HepG2 (cell line): ENCODE data around the gene DSCAM. TPM values are rescaled to one million over a fixed set of nuclear protein-coding genes. Genes with fewer than 3 reads are reported as not detected.

Experiments used
- ATAC-seq: fragments of 200-7000 bp; cut with Tn5 transposase; 3 replicates; pipeline ENCODE4 v1.9.1; 2020; ENCODE audit warnings: mild to moderate bottlenecking, moderate library complexity
- BruUV-seq: library from RNA; stranded (reverse); fragments of 400-500 nt; replicated peaks from 2 replicates; lab custom pipeline; 2021; lab: Mats Ljungman, UMichigan
- CTCF ChIA-PET: fragments of 300-600 bp; formaldehyde crosslinking; extraction: SDS; loops from one replicate; lab custom pipeline; 2021; ENCODE audit warnings: low total read pairs, inconsistent platforms, low intra/inter-chr PET ratio; lab: Yijun Ruan, JAX
- POLR2A ChIA-PET: fragments of 350-600 bp; sonication (Branson Sonifier 250); formaldehyde crosslinking; loops from one replicate; lab custom pipeline; 2020; ENCODE audit warnings: antibody characterized with exemption, inconsistent platforms; lab: Yijun Ruan, JAX
- DNase-seq: peaks from one replicate; pipeline ENCODE4 v3.0.0-alpha.2; 2015; ENCODE audit warnings: low spot score
- FAIRE-seq: peaks from 3 replicates; lab custom pipeline; 2011; peaks lifted over from hg19 to GRCh38; lab: Jason Lieb, UNC
- H2AFZ ChIP-seq: one replicate; pipeline ENCODE4 v1.6.1; 2011; ENCODE audit warnings: low read length, inconsistent platforms
- H3K27ac ChIP-seq: fragments of 300-600 bp; 3 replicates; pipeline ENCODE4 v1.8.0; 2011; ENCODE audit warnings: mixed run types, mild to moderate bottlenecking, mixed read lengths, low read length, inconsistent platforms; ENCODE audit not compliant: insufficient read depth; ENCODE audit errors: extremely low read length
- H3K27me3 ChIP-seq, 2 experiments: fragments of 200-600 bp in 1 of 2; 2 replicates in 1 of 2; 3 replicates in 1 of 2; pipeline versions ENCODE4 v1.6.0 to v1.8.0; 2011; ENCODE audit warnings: low read length in 2 of 2, mild to moderate bottlenecking in 2 of 2, moderate library complexity in 2 of 2, inconsistent platforms in 1 of 2; ENCODE audit not compliant: insufficient read depth in 2 of 2, control insufficient read depth in 1 of 2
- H3K36me3 ChIP-seq, 2 experiments: fragments of 200-600 bp in 1 of 2; replicated peaks in 1 of 2; 2 replicates in 1 of 2; 3 replicates in 1 of 2; pipeline versions ENCODE4 v1.5.1 to v1.8.0; 2011; ENCODE audit warnings: low read length in 2 of 2, inconsistent platforms in 1 of 2; ENCODE audit not compliant: insufficient read depth in 2 of 2, control insufficient read depth in 1 of 2
- H3K4me1 ChIP-seq: 2 replicates; pipeline ENCODE4 v1.5.1; 2012; ENCODE audit warnings: low read length, inconsistent platforms; ENCODE audit not compliant: insufficient read depth
- H3K4me2 ChIP-seq: 2 replicates; pipeline ENCODE4 v1.6.0; 2011; ENCODE audit warnings: low read depth, low read length, inconsistent platforms
- H3K4me3 ChIP-seq, 3 experiments: fragments of 200-600 bp in 1 of 3; sonication (generic), shearing (Covaris generic) in 1 of 3; replicated peaks in 1 of 3; 2 replicates each; pipeline ENCODE4 v1.5.1; 2011 to 2016; ENCODE audit warnings: low read length in 3 of 3, inconsistent platforms in 2 of 3, low read depth in 2 of 3, mild to moderate bottlenecking in 2 of 3, control low read depth in 1 of 3, mixed read lengths in 1 of 3; ENCODE audit not compliant: insufficient read depth in 1 of 3
- H3K79me2 ChIP-seq: one replicate; pipeline ENCODE4 v1.6.1; 2011; ENCODE audit warnings: low read length, inconsistent platforms; ENCODE audit not compliant: insufficient read depth
- H3K9ac ChIP-seq: 2 replicates; pipeline ENCODE4 v1.6.0; 2011; ENCODE audit warnings: mild to moderate bottlenecking, low read depth, low read length, inconsistent platforms; ENCODE audit not compliant: insufficient read depth
- H3K9me3 ChIP-seq: 2 replicates; pipeline ENCODE4 v1.5.1; 2012; ENCODE audit warnings: mild to moderate bottlenecking, low read length
- H4K20me1 ChIP-seq: 2 replicates; pipeline ENCODE4 v1.6.0; 2011; ENCODE audit warnings: inconsistent platforms, mild to moderate bottlenecking, low read length, moderate library complexity; ENCODE audit not compliant: insufficient read depth
- CCAR2 ChIP-seq: fragments of 200-400 bp; formaldehyde crosslinking; optimal IDR thresholded peaks from 2 replicates; pipeline ENCODE3; 2018; ENCODE audit warnings: low read depth, mild to moderate bottlenecking, low read length, moderate library complexity
- MAFF ChIP-seq: IDR thresholded peaks from 2 replicates; pipeline ENCODE4 v1.6.1; 2011; ENCODE audit warnings: low read depth, low read length, improper control_type of control experiment
- MAFK ChIP-seq, 2 experiments: IDR thresholded peaks in 1 of 2; conservative IDR thresholded peaks in 1 of 2; 2 replicates each; pipeline ENCODE4 v1.6.1; 2011; ENCODE audit warnings: improper control_type of control experiment in 2 of 2, low read length in 2 of 2
- RAD51 ChIP-seq: fragments of 450-650 bp; IDR thresholded peaks from 2 replicates; pipeline ENCODE4 v1.6.1; 2016; ENCODE audit warnings: borderline replicate concordance
- TEAD3 ChIP-seq: optimal IDR thresholded peaks from 2 replicates; pipeline ENCODE3; 2016; ENCODE audit warnings: borderline replicate concordance
- ZNF335 ChIP-seq: sonication (generic); formaldehyde crosslinking; IDR thresholded peaks from 2 replicates; pipeline ENCODE4 v1.4.0; 2020; ENCODE audit warnings: missing genetic modification reagents
- ZSCAN9 ChIP-seq: IDR thresholded peaks from 2 replicates; pipeline ENCODE4 v1.6.1; 2016; ENCODE audit warnings: borderline replicate concordance
- WGBS: methylation state at CpG from one replicate; pipeline ENCODE4 v1.1.6; 2017; ENCODE audit warnings: low lambda C conversion rate; 5-methylcytosine and 5-hydroxymethylcytosine counted together
- in situ Hi-C: cut with HindIII; loops from 2 replicates; pipeline ENCODE4 v1.10.0; 2017; ENCODE audit warnings: low pct_unique_long_range_greater_than_20kb; ENCODE audit not compliant: extremely low pct_ligation_motif_present
- intact Hi-C: fragments of 100-400 bp; cut with micrococcal nuclease; formaldehyde crosslinking; loops from one replicate; pipeline ENCODE4 v1.10.0; 2022; ENCODE audit not compliant: unreplicated experiment
- polyA plus RNA-seq, 8 experiments: library from polyadenylated mRNA; depleted of rRNA in 3 of 8; stranded (reverse) in 7 of 8; unstranded in 1 of 8; fragments of >200 nt; fragmentation: Illumina TruSeq in 4 of 8; extraction: Trizol in 4 of 8; gene quantifications; 2 replicates each; pipeline versions ENCODE4 v1.2.1 to v1.2.3, GENCODE V29; 2011 to 2016; ENCODE audit warnings: low read depth in 4 of 8, missing spikeins in 1 of 8, mixed read lengths in 1 of 8; ENCODE audit not compliant: insufficient read depth in 1 of 8
- total RNA-seq, 5 experiments: library from RNA; depleted of rRNA; stranded (reverse); fragments of >200 nt; fragmentation: Illumina TruSeq; extraction: Trizol; gene quantifications; 2 replicates each; pipeline ENCODE4 v1.2.3, GENCODE V29; 2016; ENCODE audit warnings: low read depth in 1 of 5
- TF ChIP-seq, protein P1 (sequence below): sonication (generic); formaldehyde crosslinking; conservative IDR thresholded peaks from 2 replicates; pipeline ENCODE4 v1.8.0; 2022; ENCODE audit warnings: low read depth, missing genetic modification reagents
- TF ChIP-seq, protein P2 (sequence below), 2 experiments: sonication (generic) in 1 of 2; formaldehyde crosslinking in 1 of 2; IDR thresholded peaks; 2 replicates each; pipeline versions ENCODE4 v1.5.1 to v1.6.1; 2011 to 2020; ENCODE audit warnings: borderline replicate concordance in 1 of 2, low read depth in 1 of 2, low read length in 1 of 2, mild to moderate bottlenecking in 1 of 2, missing genetic modification reagents in 1 of 2, moderate library complexity in 1 of 2

DSCAM gene
- total and polyA plus RNA-seq, 2 of the 13 experiments (the other 11 are each of a cell fraction or from before 2014, with no cell fraction given): not detected

DNA sequence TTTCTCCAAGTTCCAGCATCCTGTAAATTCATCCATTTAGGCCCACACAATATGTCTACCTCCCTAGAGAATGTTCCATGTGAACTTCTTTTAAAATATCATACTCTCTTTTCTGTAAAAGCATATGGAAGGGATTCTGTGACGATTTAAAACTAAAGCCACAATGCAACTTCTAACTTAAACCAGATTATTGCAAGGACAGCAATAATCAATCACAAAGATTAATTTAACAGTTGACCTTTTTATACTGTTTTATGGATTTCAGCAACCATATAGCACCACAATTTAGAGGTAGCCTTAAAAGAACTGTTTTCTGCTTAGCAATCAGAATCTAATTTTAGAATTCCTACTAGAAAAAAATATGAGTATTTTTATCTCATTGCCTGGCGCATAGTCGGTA is 58.3 kb downstream of the DSCAM start:
- POLR2A ChIA-PET: no interaction called here
- Histone ChIP-seq H3K36me3 (no peaks in the 10 kb centered on the region), H3K27me3 (no peaks in the 10 kb centered on the region), H3K9ac (no peak overlapping the region), H3K9me3 (peaks cover 95% of the 10 kb centered on the region), H3K79me2 (no peaks in the 10 kb centered on the region), H3K4me1 (no peaks in the 10 kb centered on the region), H3K4me3 (no peak overlapping the region), H2AFZ (no peak overlapping the region), H4K20me1 (no peaks in the 10 kb centered on the region), H3K4me2 (no peak overlapping the region), H3K27ac (no peak overlapping the region)
- BruUV-seq: no TSS peak
- 61% methylated on average over 3 of the region's 3 CpGs for WGBS
- in situ Hi-C loops (no loop called here), intact Hi-C loops (no loop called here)
- CTCF ChIA-PET: no interaction called here
- DNase-seq (no peak), FAIRE-seq (no peak), ATAC-seq (no peak)
- TF ChIP-seq MAFF (peak; percentile 50; the same call in 1 of the 2 replicates), MAFK (conservative IDR thresholded peaks at IDR 0.05 in 1 of 2, IDR thresholded peaks at IDR 0.05 in 1 of 2; ENCODE audit: low read length in 2 of 2) (peak in 1 of 2 experiments; percentile 65; a peak in 3 of 4 replicates), ZSCAN9 (CRISPR knock-in tag) (no peak)

DNA sequence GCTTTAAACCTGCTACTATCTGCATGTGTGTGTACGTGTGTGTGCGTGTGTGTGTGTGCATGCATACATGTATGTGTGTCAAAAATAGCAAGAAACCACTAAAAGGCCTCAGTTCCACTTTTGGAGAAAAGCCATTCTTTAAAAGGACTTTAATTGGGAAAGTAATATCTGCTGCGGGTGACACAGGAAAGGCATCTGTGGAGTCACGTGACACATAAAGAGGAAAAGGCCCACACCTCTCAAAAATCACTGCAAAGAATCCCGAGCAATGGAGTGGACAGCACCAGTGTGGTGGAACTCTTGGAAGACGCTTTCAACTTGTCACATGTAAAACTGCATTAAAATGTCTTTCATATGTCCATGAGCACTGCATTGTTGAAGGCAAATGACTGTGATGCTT is 63.6 kb downstream of the DSCAM start:
- no peak overlapping the region for H2AFZ ChIP-seq
- no peak for DNase-seq
- H3K4me3 ChIP-seq: no peak overlapping the region
- no peaks in the 10 kb centered on the region for H3K27me3 ChIP-seq
- in situ Hi-C loops: no loop called here
- no peak for ATAC-seq
- no peak overlapping the region for H3K27ac ChIP-seq
- no TSS peak for BruUV-seq
- no peak for TF ChIP-seq TEAD3
- TF ChIP-seq, protein P1, sequence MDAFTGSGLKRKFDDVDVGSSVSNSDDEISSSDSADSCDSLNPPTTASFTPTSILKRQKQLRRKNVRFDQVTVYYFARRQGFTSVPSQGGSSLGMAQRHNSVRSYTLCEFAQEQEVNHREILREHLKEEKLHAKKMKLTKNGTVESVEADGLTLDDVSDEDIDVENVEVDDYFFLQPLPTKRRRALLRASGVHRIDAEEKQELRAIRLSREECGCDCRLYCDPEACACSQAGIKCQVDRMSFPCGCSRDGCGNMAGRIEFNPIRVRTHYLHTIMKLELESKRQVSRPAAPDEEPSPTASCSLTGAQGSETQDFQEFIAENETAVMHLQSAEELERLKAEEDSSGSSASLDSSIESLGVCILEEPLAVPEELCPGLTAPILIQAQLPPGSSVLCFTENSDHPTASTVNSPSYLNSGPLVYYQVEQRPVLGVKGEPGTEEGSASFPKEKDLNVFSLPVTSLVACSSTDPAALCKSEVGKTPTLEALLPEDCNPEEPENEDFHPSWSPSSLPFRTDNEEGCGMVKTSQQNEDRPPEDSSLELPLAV: no peak
- TF ChIP-seq ZNF335 (CRISPR knock-in tag): no peak
- TF ChIP-seq CCAR2: no peak
- TF ChIP-seq, protein P2, sequence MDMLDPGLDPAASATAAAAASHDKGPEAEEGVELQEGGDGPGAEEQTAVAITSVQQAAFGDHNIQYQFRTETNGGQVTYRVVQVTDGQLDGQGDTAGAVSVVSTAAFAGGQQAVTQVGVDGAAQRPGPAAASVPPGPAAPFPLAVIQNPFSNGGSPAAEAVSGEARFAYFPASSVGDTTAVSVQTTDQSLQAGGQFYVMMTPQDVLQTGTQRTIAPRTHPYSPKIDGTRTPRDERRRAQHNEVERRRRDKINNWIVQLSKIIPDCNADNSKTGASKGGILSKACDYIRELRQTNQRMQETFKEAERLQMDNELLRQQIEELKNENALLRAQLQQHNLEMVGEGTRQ (IDR thresholded peaks at IDR 0.05; ENCODE audit: low read depth, low read length): 0 out of 2 replicates have a peak, but pooled peaks have one; percentile 28
- TF ChIP-seq, protein P2 (CRISPR knock-in tag; IDR thresholded peaks at IDR 0.05; ENCODE audit: borderline replicate concordance): no peak
- TF ChIP-seq RAD51: peak; percentile 68
- TF ChIP-seq, all 625 proteins: peak for 2
- Histone ChIP-seq H3K4me1 (no peaks in the 10 kb centered on the region), H3K9me3 (peaks cover 87% of the 10 kb centered on the region), H3K36me3 (no peaks in the 10 kb centered on the region), H3K79me2 (no peaks in the 10 kb centered on the region), H3K4me2 (no peak overlapping the region), H3K9ac (no peak overlapping the region), H4K20me1 (no peaks in the 10 kb centered on the region)
- ChIA-PET CTCF (no interaction called here), POLR2A (no interaction called here)
- intact Hi-C loops: no loop called here
- WGBS: 9% methylated on average over 6 of the region's 6 CpGs
- FAIRE-seq: no peak
